ENCODE results near the gene TLE1.

GRCh38 chr9:81678088-81678487 lies 11.3 kb downstream of the TLE1 start:
- no peak for TF ChIP-seq POLR2AphosphoS5 (IDR thresholded peaks at IDR 0.05)
- no peak for TF ChIP-seq EP300 (IDR thresholded peaks at IDR 0.05)
- TF ChIP-seq CTCF (IDR thresholded peaks at IDR 0.05) = no peak
- no peak for TF ChIP-seq POLR2A (IDR thresholded peaks at IDR 0.05)

Measured in stomach (tissue), 4 donors.